ENCODE measurements around the gene KL. TPM values are rescaled to one million over a fixed set of nuclear protein-coding genes. Genes with fewer than 3 reads are reported as not detected.

The KL gene
- total RNA-seq, 2 donors from 2014 or later = 0.52 to 1.3 TPM

- intact Hi-C loops (cut with DNase I) = no loop called here
- WGBS, 2 donors = 40 to 53% methylated on average over 8 of the region's 8 CpGs
Observed at GRCh38 chr13:32988608-32989289, 27.5 kb upstream of the KL start.

GRCh38 chr13:32989290-32989667 lies 26.9 kb upstream of the KL start:
- intact Hi-C loops (cut with DNase I) = no loop called here
- H3K4me1 ChIP-seq = no peaks in the 10 kb centered on the region
- TF ChIP-seq POLR2A (IDR thresholded peaks at IDR 0.05) (no peak), CTCF (IDR thresholded peaks at IDR 0.05) (no peak)
- ATAC-seq = no peak
- H3K27ac ChIP-seq = no peak overlapping the region
- H3K27me3 ChIP-seq = no peaks in the 10 kb centered on the region
- H3K9me3 ChIP-seq = peaks cover 0 to 7% (median 0%) of the 10 kb centered on the region in 3 donors
- DNase-seq = no peak
- 46 to 69% methylated on average over 3 of the region's 3 CpGs for WGBS, 2 donors
- no peak overlapping the region for H3K4me3 ChIP-seq
- H3K36me3 ChIP-seq (replicated peaks in 1 of 2; ENCODE audit: insufficient read depth in 1 of 2, low read depth in 2 of 2) = no peaks in the 10 kb centered on the region

More at GRCh38 chr13:32988608-32989289, 27.5 kb upstream of the KL start:
- H3K9me3 ChIP-seq = peaks cover 0 to 7% (median 0%) of the 10 kb centered on the region in 3 donors
- H3K27ac ChIP-seq = no peak overlapping the region
- DNase-seq (no peak), ATAC-seq (no peak)
- TF ChIP-seq POLR2A (IDR thresholded peaks at IDR 0.05) (no peak), CTCF (IDR thresholded peaks at IDR 0.05) (no peak)
- no peaks in the 10 kb centered on the region for H3K27me3 ChIP-seq
- H3K4me1 ChIP-seq = no peaks in the 10 kb centered on the region
- no peak overlapping the region for H3K4me3 ChIP-seq
- no peaks in the 10 kb centered on the region for H3K36me3 ChIP-seq (replicated peaks in 1 of 2; ENCODE audit: insufficient read depth in 1 of 2, low read depth in 2 of 2)

GRCh38 chr13:32989942-32990341 lies 26.3 kb upstream of the KL start:
- no peaks in the 10 kb centered on the region for H3K27me3 ChIP-seq
- no peak overlapping the region for H3K27ac ChIP-seq
- ATAC-seq (no peak), DNase-seq (no peak)
- WGBS, 2 donors = 74 to 75% methylated on average over 3 of the region's 3 CpGs
- intact Hi-C loops (cut with DNase I) = no loop called here
- H3K36me3 ChIP-seq (replicated peaks in 1 of 2; ENCODE audit: insufficient read depth in 1 of 2, low read depth in 2 of 2) = no peaks in the 10 kb centered on the region
- no peaks in the 10 kb centered on the region for H3K4me1 ChIP-seq
- TF ChIP-seq POLR2A (IDR thresholded peaks at IDR 0.05) = no peak
- H3K9me3 ChIP-seq = peaks cover 0 to 7% (median 0%) of the 10 kb centered on the region in 3 donors
- H3K4me3 ChIP-seq = no peak overlapping the region

GRCh38 chr13:32993145-32993544 lies 23.1 kb upstream of the KL start:
- H3K27ac ChIP-seq = no peak overlapping the region
- H3K4me3 ChIP-seq = no peak overlapping the region
- WGBS, 2 donors = 79% methylated on average over 8 of the region's 8 CpGs
- no peaks in the 10 kb centered on the region for H3K36me3 ChIP-seq (replicated peaks in 1 of 2; ENCODE audit: insufficient read depth in 1 of 2, low read depth in 2 of 2)
- no peaks in the 10 kb centered on the region for H3K4me1 ChIP-seq
- no peaks in the 10 kb centered on the region for H3K27me3 ChIP-seq
- ATAC-seq (no peak), DNase-seq (no peak)
- intact Hi-C loops (cut with DNase I) = no loop called here
- H3K9me3 ChIP-seq = no peaks in the 10 kb centered on the region
- no peak for TF ChIP-seq POLR2A (IDR thresholded peaks at IDR 0.05)
- TF ChIP-seq CTCF (IDR thresholded peaks at IDR 0.05) = no peak

GRCh38 chr13:32997399-32997798 lies 18.8 kb upstream of the KL start:
- intact Hi-C loops (cut with DNase I) = no loop called here
- DNase-seq (no peak), ATAC-seq (no peak)
- no peaks in the 10 kb centered on the region for H3K9me3 ChIP-seq
- no peak for TF ChIP-seq CTCF (IDR thresholded peaks at IDR 0.05)
- TF ChIP-seq POLR2A (IDR thresholded peaks at IDR 0.05) = no peak
- no peaks in the 10 kb centered on the region for H3K4me1 ChIP-seq
- no peaks in the 10 kb centered on the region for H3K27me3 ChIP-seq
- no peak overlapping the region for H3K4me3 ChIP-seq
- WGBS, 2 donors = 87 to 95% methylated on average over 2 of the region's 2 CpGs
- H3K27ac ChIP-seq = no peak overlapping the region
- no peaks in the 10 kb centered on the region for H3K36me3 ChIP-seq (replicated peaks in 1 of 2; ENCODE audit: insufficient read depth in 1 of 2, low read depth in 2 of 2)
